SIG-M5 (cell line): ENCODE measurements around the gene PCGF2.

Source experiments
- DNase-seq: peaks from one replicate; lab custom pipeline; 2025; lab: John Stamatoyannopoulos, UW

The PCGF2 gene

GRCh38 chr17:38719289-38719942 is 28.7 kb downstream of the PCGF2 start:
- DNase-seq: no peak

- no peak for DNase-seq
These were observed 30.9 kb downstream of the PCGF2 start for GRCh38 chr17:38717139-38717745.

GRCh38 chr17:38716368-38717005 is 31.6 kb downstream of the PCGF2 start:
- DNase-seq: no peak

- DNase-seq: no peak
These were observed 32.8 kb downstream of the PCGF2 start for GRCh38 chr17:38715216-38715943.

GRCh38 chr17:38713456-38714075 is 34.6 kb downstream of the PCGF2 start:
- DNase-seq: no peak

- DNase-seq: no peak
These were observed 35.5 kb downstream of the PCGF2 start for GRCh38 chr17:38712593-38712992.

- DNase-seq: no peak
These were observed 36.2 kb downstream of the PCGF2 start for GRCh38 chr17:38711792-38712571.

- no peak for DNase-seq
These were observed 37.2 kb downstream of the PCGF2 start for GRCh38 chr17:38710985-38711384.

GRCh38 chr17:38710604-38710962 is 37.6 kb downstream of the PCGF2 start:
- no peak for DNase-seq

- no peak for DNase-seq
These were observed 38.1 kb downstream of the PCGF2 start for GRCh38 chr17:38709864-38710603.

- no peak for DNase-seq
These were observed 38.9 kb downstream of the PCGF2 start for GRCh38 chr17:38709104-38709820.

- no peak for DNase-seq
These were observed 40.3 kb downstream of the PCGF2 start for GRCh38 chr17:38707678-38708351.

GRCh38 chr17:38706505-38707216 is 41.5 kb downstream of the PCGF2 start:
- no peak for DNase-seq

- no peak for DNase-seq
These were observed 42.2 kb downstream of the PCGF2 start for GRCh38 chr17:38705803-38706504.

GRCh38 chr17:38705523-38705802 is 42.7 kb downstream of the PCGF2 start:
- DNase-seq: no peak

- DNase-seq: no peak
These were observed 43.3 kb downstream of the PCGF2 start, which contains the start of gene MLLT6 for GRCh38 chr17:38704606-38705522. Gene MLLT6 (plus strand): TSS chr17:38705273. CDS start chr17:38705633, 360 bp downstream.
